Stimulated activated CD4-positive, alpha-beta T cell treated with anti-CD3 and anti-CD28 coated beads, Interleukin-2, amount 100 ng/mL, for 4 hours (primary cell): ENCODE data around the gene ASIC2.

Source experiments
- DNase-seq: peaks from one replicate; pipeline ENCODE4 v3.0.0-alpha.2; 2020; ENCODE audit warnings: low read depth

The ASIC2 gene

DNA sequence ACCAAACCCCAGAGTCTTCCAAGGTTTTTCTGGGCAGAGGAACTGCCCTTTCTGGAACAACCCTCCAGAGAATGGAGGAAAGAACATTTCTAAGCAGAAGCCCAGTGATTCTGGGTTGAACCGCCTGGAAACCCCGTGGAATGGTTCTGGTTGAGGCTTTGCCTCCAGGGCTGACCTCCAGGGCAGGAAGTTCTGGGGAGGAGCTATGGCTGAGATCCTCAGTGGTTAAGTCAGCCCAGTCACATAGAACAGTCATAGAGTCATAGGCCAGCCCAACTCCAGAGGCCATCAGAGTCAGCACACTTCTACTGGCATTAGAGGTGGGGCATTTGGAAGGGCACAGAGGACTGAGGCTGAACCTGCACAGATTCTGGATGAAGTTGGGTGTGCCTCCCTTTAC lies 235.5 kb downstream of the ASIC2 start:
- no peak for DNase-seq

DNA sequence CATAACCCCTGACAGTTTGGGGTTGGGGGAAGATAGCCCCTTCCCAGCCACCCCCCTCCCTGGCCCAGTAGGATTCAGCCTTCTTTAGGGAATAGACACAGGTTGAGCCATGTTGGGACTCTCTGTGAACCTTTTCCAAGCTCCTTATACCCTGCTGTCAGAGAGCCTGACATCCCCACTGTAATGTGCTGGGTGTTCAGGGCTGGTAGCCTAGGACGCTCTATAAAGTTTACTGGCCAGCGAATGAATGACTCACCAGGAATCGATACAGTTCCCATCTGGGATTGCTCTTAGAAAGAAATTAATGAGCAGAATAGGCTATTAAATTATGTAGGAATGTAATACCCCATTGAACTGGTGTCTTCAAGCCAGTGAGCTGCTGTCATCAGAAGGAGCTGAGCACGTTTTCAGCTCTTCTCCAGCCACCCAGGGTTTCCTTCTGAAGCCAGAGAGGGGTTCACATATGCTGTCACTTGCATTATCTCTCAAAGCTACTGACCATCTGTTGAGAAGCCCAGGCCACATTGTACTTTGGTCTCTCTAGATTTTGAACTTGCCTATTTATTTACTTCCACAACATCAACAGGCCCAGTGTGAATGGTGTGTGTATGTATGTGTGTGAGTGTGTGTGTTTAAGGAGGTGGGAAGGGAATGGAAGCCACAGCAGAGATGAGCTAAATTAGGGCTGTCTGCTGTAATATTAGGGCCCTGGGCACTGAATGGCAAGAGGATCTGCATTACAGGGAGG lies 236.5 kb downstream of the ASIC2 start:
- DNase-seq, result no peak

DNA sequence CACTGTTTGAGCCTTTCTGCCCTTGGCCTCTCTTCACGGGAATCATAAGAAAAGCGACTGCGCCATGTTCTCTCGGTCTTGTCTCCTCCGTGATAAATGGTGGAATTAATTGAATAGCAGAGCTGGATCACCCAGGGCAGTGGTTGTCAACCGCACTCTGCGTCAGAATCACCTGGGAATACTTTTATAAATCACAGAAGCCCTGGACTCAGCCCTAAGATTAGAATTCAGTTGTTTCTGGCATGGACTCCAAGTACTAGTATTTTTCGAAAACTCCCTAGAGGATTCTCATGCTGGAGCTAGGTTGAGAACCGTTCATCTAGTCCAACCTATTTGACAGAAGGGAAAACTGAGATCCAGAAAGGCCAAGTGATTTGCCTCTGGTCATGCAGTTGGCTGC lies 237.3 kb downstream of the ASIC2 start:
- DNase-seq, result no peak

GRCh38 chr17:33055171-33055611 lies 237.9 kb downstream of the ASIC2 start:
- DNase-seq, result no peak

GRCh38 chr17:33054412-33054811 lies 238.7 kb downstream of the ASIC2 start:
- DNase-seq, result no peak

DNA sequence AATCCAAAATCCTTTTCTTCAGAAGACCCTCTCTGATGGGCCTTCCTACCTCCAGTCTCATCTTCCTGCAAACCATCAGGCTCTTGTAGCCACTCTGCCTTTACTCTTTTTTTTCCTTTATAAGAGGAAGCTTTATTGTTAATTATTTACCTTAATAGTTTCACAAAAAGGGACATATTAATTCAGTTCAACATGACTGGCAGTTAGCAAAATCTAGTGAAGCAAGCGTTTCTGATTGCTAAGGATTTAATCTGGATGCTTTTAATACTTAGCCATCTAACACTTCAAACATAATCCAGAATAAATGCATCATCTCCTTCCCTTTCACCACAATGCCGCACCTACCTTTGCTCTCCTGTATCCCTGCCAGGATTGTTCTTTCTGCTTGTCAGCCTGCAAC lies 239.4 kb downstream of the ASIC2 start:
- DNase-seq, result no peak

DNA sequence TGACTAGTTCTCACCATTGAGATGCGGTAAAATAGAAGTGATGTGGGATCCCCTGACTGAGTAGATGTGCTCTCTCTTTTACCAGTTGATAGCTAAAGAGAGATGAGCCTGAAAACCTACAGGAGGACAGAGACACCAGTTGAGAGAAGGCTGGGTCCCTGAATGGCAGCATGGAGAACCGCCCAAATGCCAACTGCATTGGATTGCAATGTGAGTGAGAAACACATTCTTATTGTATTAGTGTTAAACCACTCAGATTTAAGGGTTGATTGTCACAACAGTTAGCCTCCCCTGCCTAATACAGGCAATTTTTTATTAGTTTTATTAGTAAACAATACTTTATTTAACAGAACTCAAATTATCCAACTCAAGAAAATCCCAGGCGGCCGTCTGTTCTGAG lies 240.2 kb downstream of the ASIC2 start:
- no peak for DNase-seq

DNA sequence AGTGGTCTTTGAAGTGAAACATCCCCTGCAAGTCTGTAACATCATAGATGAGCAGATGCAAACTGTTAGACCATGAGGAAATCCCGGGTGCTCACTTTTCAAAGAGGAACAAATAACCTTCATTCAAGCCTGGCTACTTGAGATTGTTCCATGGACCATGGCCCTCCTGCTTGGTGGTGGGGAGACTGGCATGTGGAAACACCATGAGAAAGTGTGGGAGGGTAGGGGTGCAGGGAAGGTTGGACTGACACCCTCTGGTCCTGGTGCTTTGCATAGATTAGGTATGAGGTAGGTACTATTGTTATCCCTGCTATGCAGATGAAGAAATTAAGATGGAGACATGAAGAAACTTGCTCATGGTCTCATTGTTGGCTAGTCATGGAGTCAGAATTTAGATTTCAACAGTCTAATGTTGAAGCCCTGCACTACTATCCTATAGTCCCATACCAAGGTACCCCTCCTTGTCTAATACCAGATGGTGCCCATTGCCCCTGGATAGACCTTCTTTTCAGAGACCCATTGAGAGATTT lies 242.4 kb downstream of the ASIC2 start:
- no peak for DNase-seq

DNA sequence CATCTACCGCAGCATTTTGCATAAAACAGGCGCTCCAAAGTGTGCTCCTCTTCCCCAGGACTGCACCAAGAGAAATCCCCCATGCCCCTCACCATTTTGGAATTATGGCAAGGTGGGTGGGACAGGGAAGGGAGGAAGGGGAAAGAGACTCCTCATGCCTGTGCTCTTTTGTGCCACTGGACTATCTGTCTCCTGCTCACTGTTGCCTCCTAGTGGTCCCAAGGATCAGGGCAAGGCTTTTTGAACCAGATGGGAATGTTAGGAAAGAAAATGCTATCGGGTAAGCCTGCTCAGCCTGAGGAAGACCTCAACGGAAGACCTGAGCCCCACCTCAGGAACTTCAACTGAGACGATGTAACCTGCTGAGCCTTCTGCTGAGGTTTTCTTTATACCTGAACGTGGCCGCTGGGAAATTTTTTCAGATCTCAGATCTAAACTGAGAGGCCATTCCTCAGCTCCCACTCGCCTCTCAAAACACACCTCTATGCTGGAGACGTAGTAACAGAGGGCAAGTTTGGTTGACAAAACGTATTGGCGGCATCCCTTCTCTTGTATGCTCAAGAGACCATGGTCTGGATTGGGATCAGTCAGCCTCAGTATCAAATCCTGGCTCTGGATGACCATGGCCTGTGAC lies 243.2 kb downstream of the ASIC2 start:
- no peak for DNase-seq

DNA sequence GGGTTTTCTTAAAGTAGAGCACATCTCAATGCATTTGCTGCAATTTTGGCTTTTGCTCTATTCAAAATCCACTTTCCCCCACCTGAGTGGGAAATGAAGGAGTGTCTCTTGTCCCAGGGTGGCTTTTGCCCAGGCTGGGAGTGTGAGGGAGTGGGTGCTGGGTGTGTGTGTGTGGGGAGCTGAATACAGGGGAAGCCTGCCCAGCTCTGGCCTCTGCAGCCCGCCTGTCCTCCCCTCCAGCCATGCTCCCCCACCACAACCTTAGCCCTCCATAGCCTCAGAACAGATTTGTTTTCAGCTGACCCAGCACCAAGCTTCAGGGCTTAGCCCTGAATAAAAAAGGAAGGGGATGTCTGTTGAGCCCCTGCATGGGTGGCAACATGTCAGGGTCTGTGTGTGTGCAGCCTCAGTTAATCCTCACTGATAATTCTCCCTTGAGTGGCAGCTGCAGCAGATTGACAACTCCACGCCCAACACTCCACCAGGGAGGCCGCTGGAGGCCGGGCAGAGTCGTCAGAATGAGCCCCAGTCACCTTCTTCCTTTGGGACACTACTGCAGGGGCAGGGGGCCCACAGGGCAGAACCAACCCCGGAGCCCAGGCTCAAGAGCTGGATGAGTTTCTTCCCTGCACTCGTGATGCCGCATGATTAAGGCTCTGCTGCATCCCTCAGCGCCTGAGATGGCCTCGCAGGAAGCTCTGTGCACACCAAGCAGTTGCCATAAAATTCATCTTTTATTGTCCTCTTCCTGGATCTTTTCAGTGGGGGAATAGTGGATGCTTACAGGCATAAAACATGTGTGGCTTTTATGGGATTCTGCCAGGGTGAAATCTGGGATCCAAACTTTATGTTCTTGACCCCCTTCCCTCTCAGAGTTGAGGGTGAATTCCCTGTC lies 246.5 kb downstream of the ASIC2 start:
- no peak for DNase-seq

DNA sequence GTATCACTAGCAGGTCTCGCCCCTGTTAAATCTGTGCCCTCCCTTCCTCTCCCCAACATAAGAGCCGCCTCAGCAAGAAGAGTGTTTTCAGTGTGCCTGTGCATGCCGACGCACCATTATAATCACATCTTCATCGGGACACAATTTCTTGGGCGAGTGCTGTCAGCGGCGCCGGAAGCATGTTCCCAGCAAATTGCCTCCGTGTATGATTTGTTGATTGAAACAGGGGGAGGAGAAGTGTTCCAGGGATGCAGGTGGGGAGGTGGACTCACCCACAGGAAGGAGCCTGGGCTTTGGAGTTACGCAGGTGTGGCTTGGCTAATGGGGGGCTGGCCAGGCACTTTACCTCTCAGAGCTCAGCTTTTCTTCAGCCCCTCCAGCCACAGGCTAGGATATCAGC lies 247.9 kb downstream of the ASIC2 start:
- no peak for DNase-seq

DNA sequence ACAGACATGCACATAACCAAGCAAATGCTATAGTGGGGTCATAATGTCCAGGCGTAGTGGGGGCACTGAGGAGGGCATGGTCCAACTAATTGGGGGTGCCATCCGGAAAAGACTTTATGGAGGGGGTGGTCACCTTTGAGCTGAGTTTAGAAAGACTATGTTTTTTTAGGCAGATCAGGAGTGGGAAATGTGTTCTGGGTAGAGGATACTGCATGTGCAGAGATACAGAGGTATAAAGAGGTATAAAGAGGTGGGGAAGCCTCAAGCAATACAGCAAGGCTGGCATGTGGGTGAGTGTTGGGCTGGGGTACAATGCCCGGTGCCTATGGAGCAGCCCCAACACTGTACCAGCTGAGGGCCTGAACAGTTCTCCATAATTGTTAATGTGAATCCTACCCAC lies 248.3 kb downstream of the ASIC2 start:
- DNase-seq, result no peak

DNA sequence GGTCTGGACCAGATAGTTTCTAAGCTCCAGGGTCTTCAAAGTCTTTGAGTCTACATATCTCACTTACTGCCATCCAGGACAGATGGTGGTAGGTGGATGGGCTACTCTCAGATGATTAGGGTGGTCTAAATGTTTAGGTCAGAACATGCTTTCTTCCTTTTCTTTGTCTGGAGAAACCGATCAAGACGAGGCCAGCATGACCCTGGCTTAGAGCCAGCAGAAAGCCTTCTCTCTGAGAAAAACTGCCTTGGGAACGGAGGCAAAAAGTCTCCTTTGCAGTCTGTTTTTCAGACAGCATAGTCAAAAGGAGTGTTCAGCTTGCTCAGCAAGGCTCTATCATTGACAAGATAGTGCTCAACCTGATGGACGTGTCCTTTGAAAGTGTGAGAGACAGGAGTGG lies 252.6 kb downstream of the ASIC2 start:
- no peak for DNase-seq

GRCh38 chr17:33039874-33040273 lies 253.2 kb downstream of the ASIC2 start:
- no peak for DNase-seq

GRCh38 chr17:33038740-33039139 lies 254.4 kb downstream of the ASIC2 start:
- DNase-seq, result no peak

DNA sequence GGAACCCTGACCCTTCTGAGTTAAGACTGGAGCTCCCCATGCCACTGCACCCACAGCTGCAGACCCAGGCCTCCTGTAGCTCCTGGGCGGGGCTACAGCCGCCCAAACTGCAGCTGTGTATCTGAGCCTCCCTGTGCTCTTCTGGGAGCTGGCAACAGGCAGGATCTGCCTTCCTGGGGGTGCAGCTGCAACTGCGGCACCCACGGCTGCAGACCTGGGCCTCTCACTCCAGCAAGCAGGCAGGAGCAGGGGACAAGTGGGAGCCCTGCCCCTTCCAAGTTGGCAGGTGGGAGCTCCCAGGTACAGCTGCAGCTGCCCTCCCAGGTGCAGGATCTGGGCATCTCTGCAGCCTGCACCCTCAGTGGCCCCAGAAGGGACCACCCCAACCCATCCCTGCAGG lies 259.9 kb downstream of the ASIC2 start:
- DNase-seq, result no peak

DNA sequence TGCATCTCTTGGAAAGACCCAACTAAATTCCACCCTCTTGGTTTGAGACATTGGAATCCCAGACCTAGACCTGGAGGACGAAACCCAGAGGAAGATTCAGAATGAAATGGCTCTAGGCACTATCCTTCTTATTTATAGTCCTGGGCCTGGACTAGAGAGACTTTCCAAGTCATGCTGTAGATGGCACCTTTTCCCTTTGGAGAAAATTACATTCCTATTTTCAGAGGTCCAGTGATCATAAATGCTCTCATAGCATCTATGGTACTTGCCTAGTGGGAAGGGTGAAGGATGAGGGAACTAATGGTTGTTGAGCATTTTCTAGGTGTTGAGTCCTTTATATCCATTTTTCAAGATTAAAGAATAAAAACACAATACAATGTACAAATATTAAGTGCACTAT lies 264.3 kb downstream of the ASIC2 start:
- DNase-seq, result no peak

- no peak for DNase-seq
Measured at GRCh38 chr17:33028061-33028460, 265.0 kb downstream of the ASIC2 start.

GRCh38 chr17:33024688-33025486 lies 268.2 kb downstream of the ASIC2 start:
- DNase-seq, result no peak

- DNase-seq, result no peak
Measured at GRCh38 chr17:33023790-33024189, 269.3 kb downstream of the ASIC2 start.

- DNase-seq, result no peak
Measured at GRCh38 chr17:33021731-33022408, 271.2 kb downstream of the ASIC2 start.
